H9 (cell line): ENCODE data around the gene VLDLR. TPM values are rescaled to one million over a fixed set of nuclear protein-coding genes. Genes with fewer than 3 reads are reported as not detected.

Experiments
- DNase-seq: peaks from one replicate; pipeline ENCODE4 v3.0.0-alpha.2; 2017
- H2AFZ ChIP-seq: one replicate; pipeline ENCODE4 v1.6.1; 2013; ENCODE audit warnings: mild to moderate bottlenecking, low read length, control low read depth, moderate library complexity
- H2AK5ac ChIP-seq: 2 replicates; pipeline ENCODE4 v1.6.1; 2013; ENCODE audit warnings: low read length, control low read depth, mixed read lengths; ENCODE audit not compliant: insufficient read length
- H2BK120ac ChIP-seq: one replicate; pipeline ENCODE4 v1.6.1; 2013; ENCODE audit warnings: low read depth, mild to moderate bottlenecking, low read length, control low read depth, inconsistent platforms; ENCODE audit not compliant: poor library complexity, severe bottlenecking
- H2BK12ac ChIP-seq: 2 replicates; pipeline ENCODE4 v1.6.1; 2013; ENCODE audit warnings: low read length, control low read depth, mixed read lengths, low read depth; ENCODE audit not compliant: insufficient read length
- H2BK15ac ChIP-seq: 2 replicates; pipeline ENCODE4 v1.6.1; 2013; ENCODE audit warnings: low read depth, low read length, control low read depth
- H2BK20ac ChIP-seq: one replicate; pipeline ENCODE4 v1.6.1; 2013; ENCODE audit warnings: low read depth, mild to moderate bottlenecking, low read length, control low read depth, inconsistent platforms; ENCODE audit not compliant: poor library complexity, severe bottlenecking
- H2BK5ac ChIP-seq: 2 replicates; pipeline ENCODE4 v1.6.1; 2013; ENCODE audit warnings: low read length, control low read depth, mixed read lengths; ENCODE audit not compliant: insufficient read length
- H3K14ac ChIP-seq: 2 replicates; pipeline ENCODE4 v1.6.1; 2013; ENCODE audit warnings: low read length, control low read depth; ENCODE audit not compliant: insufficient read depth
- H3K18ac ChIP-seq: 2 replicates; pipeline ENCODE4 v1.6.1; 2013; ENCODE audit warnings: low read depth, mild to moderate bottlenecking, mixed read lengths, low read length, control low read depth; ENCODE audit not compliant: insufficient read length
- H3K23ac ChIP-seq: 2 replicates; pipeline ENCODE4 v1.6.1; 2013; ENCODE audit warnings: low read length, control low read depth, mixed read lengths, low read depth; ENCODE audit not compliant: insufficient read length
- H3K23me2 ChIP-seq: 2 replicates; pipeline ENCODE4 v1.6.1; 2013; ENCODE audit warnings: low read depth, mild to moderate bottlenecking, mixed read lengths, low read length, control low read depth; ENCODE audit not compliant: insufficient read length, poor library complexity, severe bottlenecking
- H3K27ac ChIP-seq: 2 replicates; pipeline ENCODE4 v1.5.1; 2013; ENCODE audit warnings: low read length, control low read depth, mixed read lengths, low read depth; ENCODE audit not compliant: insufficient read length
- H3K27me3 ChIP-seq: 2 replicates; pipeline ENCODE4 v1.6.1; 2013; ENCODE audit warnings: low read length, control low read depth, inconsistent platforms; ENCODE audit not compliant: insufficient read depth
- H3K4ac ChIP-seq: 2 replicates; pipeline ENCODE4 v1.6.1; 2013; ENCODE audit warnings: low read depth, mild to moderate bottlenecking, control low read depth, inconsistent platforms, low read length, moderate library complexity
- H3K4me1 ChIP-seq: 2 replicates; pipeline ENCODE4 v1.6.1; 2013; ENCODE audit warnings: low read length, control low read depth, inconsistent platforms; ENCODE audit not compliant: insufficient read depth
- H3K4me2 ChIP-seq: 2 replicates; pipeline ENCODE4 v1.6.1; 2013; ENCODE audit warnings: low read length, control low read depth, mixed read lengths; ENCODE audit not compliant: insufficient read length, insufficient read depth
- H3K56ac ChIP-seq: 2 replicates; pipeline ENCODE4 v1.6.1; 2013; ENCODE audit warnings: low read depth, mild to moderate bottlenecking, mixed read lengths, low read length, control low read depth; ENCODE audit not compliant: insufficient read length
- H3K79me1 ChIP-seq: 2 replicates; pipeline ENCODE4 v1.6.1; 2013; ENCODE audit warnings: low read depth, mild to moderate bottlenecking, moderate library complexity, low read length, control low read depth, inconsistent platforms; ENCODE audit not compliant: insufficient read depth, poor library complexity, severe bottlenecking
- H3K79me2 ChIP-seq: 2 replicates; pipeline ENCODE4 v1.6.1; 2013; ENCODE audit warnings: low read length, control low read depth, inconsistent platforms; ENCODE audit not compliant: insufficient read depth
- H3K9ac ChIP-seq: 2 replicates; pipeline ENCODE4 v1.6.1; 2013; ENCODE audit warnings: low read length, control low read depth, mixed read lengths; ENCODE audit not compliant: insufficient read length; ENCODE audit errors: extremely low read depth
- H3K9me3 ChIP-seq: one replicate; pipeline ENCODE4 v1.6.1; 2013; ENCODE audit warnings: low read depth, low read length, inconsistent platforms; ENCODE audit not compliant: control insufficient read depth
- H3T11ph ChIP-seq: one replicate; pipeline ENCODE4 v1.6.1; 2013; ENCODE audit warnings: mild to moderate bottlenecking, low read length, control low read depth, inconsistent platforms
- H4K20me1 ChIP-seq: one replicate; pipeline ENCODE4 v1.6.1; 2013; ENCODE audit not compliant: control insufficient read depth, insufficient read length, insufficient read depth
- H4K5ac ChIP-seq: 2 replicates; pipeline ENCODE4 v1.6.1; 2013; ENCODE audit warnings: low read depth, mild to moderate bottlenecking, mixed read lengths, low read length, control low read depth; ENCODE audit not compliant: insufficient read length
- H4K8ac ChIP-seq: replicated peaks from 2 replicates; pipeline ENCODE4 v1.6.1; 2013; ENCODE audit warnings: low read length, control low read depth, mixed read lengths, low read depth; ENCODE audit not compliant: insufficient read length
- H4K91ac ChIP-seq: 2 replicates; pipeline ENCODE4 v1.6.1; 2013; ENCODE audit warnings: low read depth, mild to moderate bottlenecking, moderate library complexity, mixed read lengths, low read length, control low read depth; ENCODE audit not compliant: insufficient read length
- H3K27ac Mint-ChIP-seq, 3 experiments: 2 replicates in 2 of 3; 3 replicates in 1 of 3; pipeline ENCODE4 v1.8.0; 2020 to 2021; ENCODE audit warnings: mixed read lengths in 3 of 3, mild to moderate bottlenecking in 1 of 3, moderate library complexity in 1 of 3
- H3K27me3 Mint-ChIP-seq: 2 replicates; pipeline ENCODE4 v1.8.0; 2021; ENCODE audit warnings: low read depth, mild to moderate bottlenecking, moderate library complexity, mixed read lengths
- H3K36me3 Mint-ChIP-seq, 3 experiments: 2 replicates in 2 of 3; 3 replicates in 1 of 3; pipeline ENCODE4 v1.8.0; 2020 to 2021; ENCODE audit warnings: low read depth in 3 of 3, mixed read lengths in 3 of 3; ENCODE audit not compliant: insufficient read depth in 1 of 3
- H3K4me1 Mint-ChIP-seq, 2 experiments: 2 replicates each; pipeline ENCODE4 v1.8.0; 2020; ENCODE audit warnings: mixed read lengths in 2 of 2
- H3K4me3 Mint-ChIP-seq, 2 experiments: 2 replicates in 1 of 2; 3 replicates in 1 of 2; pipeline ENCODE4 v1.8.0; 2020 to 2021; ENCODE audit warnings: mild to moderate bottlenecking in 2 of 2, mixed read lengths in 2 of 2, moderate library complexity in 1 of 2
- H3K9me3 Mint-ChIP-seq, 2 experiments: 2 replicates in 1 of 2; 3 replicates in 1 of 2; pipeline ENCODE4 v1.8.0; 2020; ENCODE audit warnings: mild to moderate bottlenecking in 2 of 2, mixed read lengths in 2 of 2, moderate library complexity in 1 of 2
- WGBS: extraction: QIAGEN DNeasy Blood & Tissue Kit; methylation state at CpG from one replicate; pipeline ENCODE4 v1.1.7; 2013; ENCODE audit warnings: missing lambda C conversion rate, low lambda C conversion rate, mixed read lengths; ENCODE audit not compliant: insufficient read length; ENCODE audit errors: extremely low coverage; 5-methylcytosine and 5-hydroxymethylcytosine counted together
- total RNA-seq: library from RNA; stranded (reverse); gene quantifications from 2 replicates; pipeline ENCODE4 v1.2.1, GENCODE V29; 2021
- TF ChIP-seq, protein P1 (sequence below): fragments of 200-600 bp; sonication (generic); conservative IDR thresholded peaks from 3 replicates; pipeline ENCODE4 v1.8.0; 2021; ENCODE audit warnings: antibody characterized with exemption, mild to moderate bottlenecking

The VLDLR gene
- total RNA-seq, 1 experiment from 2014 or later = 19.1 TPM

DNA sequence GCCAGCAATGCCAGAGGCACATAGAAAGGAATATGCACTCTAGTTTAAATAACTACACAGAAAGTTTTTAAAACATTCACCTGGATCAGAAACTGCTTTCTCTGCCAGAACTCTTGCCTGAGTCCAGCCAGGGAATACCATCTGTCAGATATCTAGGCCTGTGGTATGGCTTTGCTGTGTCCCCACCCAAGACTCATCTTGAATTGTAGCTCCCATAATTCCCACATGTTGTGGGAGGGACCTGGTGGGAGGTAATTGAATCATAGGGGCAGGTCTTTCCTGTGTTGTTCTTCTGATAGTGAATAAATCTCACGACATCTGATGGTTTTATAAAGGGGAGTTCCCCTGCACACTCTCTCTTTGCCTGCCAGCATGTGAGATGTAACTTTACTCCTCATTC is 54.2 kb downstream of the VLDLR start:
- WGBS = no CpG with 5 or more reads among the region's 1 CpG
- H3K36me3 Mint-ChIP-seq = no peaks in the 10 kb centered on the region
- Histone ChIP-seq H2BK120ac (no peak overlapping the region), H3K9ac (no peak overlapping the region), H3K79me2 (no peaks in the 10 kb centered on the region), H4K8ac (no peak overlapping the region), H4K20me1 (no peaks in the 10 kb centered on the region), H4K5ac (no peak overlapping the region), H2AFZ (no peak overlapping the region), H3K23me2 (no peaks in the 10 kb centered on the region), H3K4me2 (no peak overlapping the region), H3K27ac (no peak overlapping the region), H3K9me3 (no peaks in the 10 kb centered on the region), H2AK5ac (no peak overlapping the region), H3K14ac (no peak overlapping the region), H2BK12ac (no peak overlapping the region), H3K27me3 (no peaks in the 10 kb centered on the region), H3K79me1 (no peaks in the 10 kb centered on the region), H2BK5ac (no peak overlapping the region), H3K18ac (no peak overlapping the region), H2BK15ac (no peak overlapping the region), H3K23ac (no peak overlapping the region), H4K91ac (no peak overlapping the region), H3K4me1 (peaks cover 4% of the 10 kb centered on the region; the same call in 1 of the 2 replicates), H3K56ac (no peak overlapping the region), H3T11ph (no peak overlapping the region), H3K4ac (no peak overlapping the region), H2BK20ac (no peak overlapping the region)
- peak overlapping the region in 1 of 3 experiments; percentile 19; a peak in 1 of 7 replicates for H3K27ac Mint-ChIP-seq
- TF ChIP-seq, protein P1, sequence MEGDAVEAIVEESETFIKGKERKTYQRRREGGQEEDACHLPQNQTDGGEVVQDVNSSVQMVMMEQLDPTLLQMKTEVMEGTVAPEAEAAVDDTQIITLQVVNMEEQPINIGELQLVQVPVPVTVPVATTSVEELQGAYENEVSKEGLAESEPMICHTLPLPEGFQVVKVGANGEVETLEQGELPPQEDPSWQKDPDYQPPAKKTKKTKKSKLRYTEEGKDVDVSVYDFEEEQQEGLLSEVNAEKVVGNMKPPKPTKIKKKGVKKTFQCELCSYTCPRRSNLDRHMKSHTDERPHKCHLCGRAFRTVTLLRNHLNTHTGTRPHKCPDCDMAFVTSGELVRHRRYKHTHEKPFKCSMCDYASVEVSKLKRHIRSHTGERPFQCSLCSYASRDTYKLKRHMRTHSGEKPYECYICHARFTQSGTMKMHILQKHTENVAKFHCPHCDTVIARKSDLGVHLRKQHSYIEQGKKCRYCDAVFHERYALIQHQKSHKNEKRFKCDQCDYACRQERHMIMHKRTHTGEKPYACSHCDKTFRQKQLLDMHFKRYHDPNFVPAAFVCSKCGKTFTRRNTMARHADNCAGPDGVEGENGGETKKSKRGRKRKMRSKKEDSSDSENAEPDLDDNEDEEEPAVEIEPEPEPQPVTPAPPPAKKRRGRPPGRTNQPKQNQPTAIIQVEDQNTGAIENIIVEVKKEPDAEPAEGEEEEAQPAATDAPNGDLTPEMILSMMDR = no peak
- no peak overlapping the region for H3K4me3 Mint-ChIP-seq
- H3K9me3 Mint-ChIP-seq = no peaks in the 10 kb centered on the region
- no peak for DNase-seq
- no peaks in the 10 kb centered on the region; the same call in 1 of the 2 replicates for H3K27me3 Mint-ChIP-seq
- H3K4me1 Mint-ChIP-seq = peaks cover 8 to 12% of the 10 kb centered on the region in 2 experiments
